HG03432 (cell line): ENCODE data around the gene FAF2.
"Not testable (repeated sequence)": the region's sequence is repeated elsewhere in the genome, so short reads cannot be mapped to it uniquely, and the experiment has no call there.

ENCODE experiments used
- ATAC-seq: cut with Tn5 transposase; IDR thresholded peaks from one replicate; pipeline ENCODE4 v1.9.1; 2021; ENCODE audit warnings: mild to moderate bottlenecking, moderate library complexity; ENCODE audit not compliant: unreplicated experiment

FAF2 gene

GRCh38 chr5:176447978-176448608, at the start of gene FAF2:
Gene FAF2 (plus strand): TSS chr5:176448385. CDS start chr5:176448408, 23 bp downstream.
- ATAC-seq, result peak; percentile 94

- ATAC-seq, result no peak
These were observed 47.6 kb upstream of the FAF2 start for GRCh38 chr5:176400382-176401156.

GRCh38 chr5:176401281-176402205, 46.6 kb upstream of the FAF2 start:
- no peak for ATAC-seq

- no peak for ATAC-seq
These were observed 42.3 kb upstream of the FAF2 start for GRCh38 chr5:176405656-176406435.

GRCh38 chr5:176406436-176407052, 41.6 kb upstream of the FAF2 start:
- no peak for ATAC-seq

- no peak for ATAC-seq
These were observed 40.5 kb upstream of the FAF2 start for GRCh38 chr5:176407456-176408251.

- ATAC-seq, result not testable (repeated sequence)
These were observed 40.0 kb upstream of the FAF2 start for GRCh38 chr5:176408252-176408573.

- ATAC-seq, result no peak
These were observed 39.6 kb upstream of the FAF2 start for GRCh38 chr5:176408590-176408989.

- ATAC-seq, result no peak
These were observed 38.4 kb upstream of the FAF2 start for GRCh38 chr5:176409765-176410164.

- ATAC-seq, result no peak
These were observed 37.6 kb upstream of the FAF2 start for GRCh38 chr5:176410486-176411180.

- ATAC-seq, result no peak
These were observed 35.5 kb upstream of the FAF2 start for GRCh38 chr5:176412517-176413254.

- no peak for ATAC-seq
These were observed 35.0 kb upstream of the FAF2 start for GRCh38 chr5:176413255-176413565.

GRCh38 chr5:176413709-176414191, 34.4 kb upstream of the FAF2 start:
- ATAC-seq, result no peak

GRCh38 chr5:176414704-176415103, 33.5 kb upstream of the FAF2 start:
- ATAC-seq, result no peak

GRCh38 chr5:176415240-176415951, 32.8 kb upstream of the FAF2 start:
- peak; percentile 6 for ATAC-seq

- ATAC-seq, result peak; percentile 95
These were observed 31.9 kb upstream of the FAF2 start, which contains the start of gene CLTB for GRCh38 chr5:176415952-176416924. Gene CLTB (minus strand): TSS chr5:176416539. CDS start chr5:176416363, 176 bp downstream.
